Myocyte (in vitro differentiated cells): ENCODE results near the gene SEMA5B. TPM values are rescaled to one million over a fixed set of nuclear protein-coding genes. Genes with fewer than 3 reads are reported as not detected.

Source experiments
- DNase-seq: peaks from one replicate; pipeline ENCODE4 v3.0.0-alpha.2; 2012; ENCODE audit warnings: low read depth
- total RNA-seq: library from RNA; depleted of rRNA; stranded (reverse); fragments of >200 nt; gene quantifications from 2 replicates; pipeline ENCODE4 v1.2.3, GENCODE V29; 2014

SEMA5B gene
- total RNA-seq, 1 donor from 2014 or later, result 0.08 TPM

GRCh38 chr3:122893754-122894668 is 133.6 kb downstream of the SEMA5B start:
- peak; percentile 53 for DNase-seq

GRCh38 chr3:122893282-122893681 is 134.3 kb downstream of the SEMA5B start:
- DNase-seq, result no peak

- DNase-seq, result no peak
Measured at GRCh38 chr3:122892118-122892960, 135.2 kb downstream of the SEMA5B start.

GRCh38 chr3:122890720-122891220 is 136.8 kb downstream of the SEMA5B start:
- DNase-seq, result no peak

- peak; percentile 47 for DNase-seq
Measured at GRCh38 chr3:122890077-122890719, 137.4 kb downstream of the SEMA5B start.

GRCh38 chr3:122886946-122887345 is 140.6 kb downstream of the SEMA5B start:
- DNase-seq, result no peak

GRCh38 chr3:122886251-122886650 is 141.3 kb downstream of the SEMA5B start:
- DNase-seq, result no peak

- no peak for DNase-seq
Measured at GRCh38 chr3:122882361-122882947, 145.1 kb downstream of the SEMA5B start.

- DNase-seq, result no peak
Measured at GRCh38 chr3:122880624-122881023, 146.9 kb downstream of the SEMA5B start.

GRCh38 chr3:122880173-122880572 is 147.4 kb downstream of the SEMA5B start:
- no peak for DNase-seq

- DNase-seq, result no peak
Measured at GRCh38 chr3:122875547-122876127, 151.9 kb downstream of the SEMA5B start.

GRCh38 chr3:122873741-122874515 is 153.6 kb downstream of the SEMA5B start:
- no peak for DNase-seq

- no peak for DNase-seq
Measured at GRCh38 chr3:122868322-122868721, 159.2 kb downstream of the SEMA5B start.

GRCh38 chr3:122864498-122864897 is 163.1 kb downstream of the SEMA5B start:
- DNase-seq, result peak; percentile 88

- DNase-seq, result no peak
Measured at GRCh38 chr3:122862381-122862780, 165.2 kb downstream of the SEMA5B start.

Other genes starting within 250 kb of the SEMA5B start
- gene HSPBAP1, start 233.9 kb downstream of the SEMA5B start, total RNA-seq, result 5.4 and 7.6 TPM in 2 replicates
- gene SLC49A4, start 232.7 kb downstream of the SEMA5B start, total RNA-seq, result 16.7 and 23.1 TPM in 2 replicates
- 11.3 and 11.8 TPM in 2 replicates for gene PDIA5, start 39.3 kb upstream of the SEMA5B start, total RNA-seq
- gene SEC22A, start 174.2 kb upstream of the SEMA5B start, total RNA-seq, result 25.1 and 25.4 TPM in 2 replicates